K562 (cell line): Measurements from ENCODE around the gene ANKRD12. TPM values are rescaled to one million over a fixed set of nuclear protein-coding genes. Genes with fewer than 3 reads are reported as not detected.

Experiments
- ATAC-seq: fragments of 200-7000 bp; cut with Tn5 transposase; 3 replicates; pipeline ENCODE4 v1.9.1; 2020; ENCODE audit warnings: moderate library complexity
- BruUV-seq: library from RNA; stranded (reverse); fragments of 400-500 nt; replicated peaks from 2 replicates; lab custom pipeline; 2021; lab: Mats Ljungman, UMichigan
- CTCF ChIA-PET: fragments of 300-600 bp; formaldehyde crosslinking; extraction: SDS; loops from one replicate; lab custom pipeline; 2021; ENCODE audit warnings: low intra/inter-chr PET ratio; lab: Yijun Ruan, JAX
- POLR2A ChIA-PET: fragments of 300-600, 350-650 bp; sonication (Branson Sonifier 250); formaldehyde crosslinking; extraction: SDS; loops from one replicate; lab custom pipeline; 2021; ENCODE audit warnings: antibody characterized with exemption, inconsistent platforms; lab: Yijun Ruan, JAX
- DNase-seq, 4 experiments: peaks; one replicate each; pipeline versions ENCODE4 v3.0.0 to v3.0.0-alpha.2; 2011 to 2018; ENCODE audit warnings: low spot score in 3 of 4, mixed read lengths in 3 of 4; ENCODE audit errors: extremely low read depth in 1 of 4
- FAIRE-seq: peaks from 2 replicates; lab custom pipeline; 2011; peaks lifted over from hg19 to GRCh38; lab: Jason Lieb, UNC
- H2AFZ ChIP-seq: 2 replicates; pipeline ENCODE4 v1.6.0; 2011; ENCODE audit warnings: low read depth, low read length, control low read depth, inconsistent platforms
- H3K27ac ChIP-seq: fragments of 200-600 bp; 3 replicates; pipeline ENCODE4 v1.8.0; 2011; ENCODE audit warnings: low read depth, mild to moderate bottlenecking, control low read depth, inconsistent platforms, low read length, moderate library complexity, mixed read lengths; ENCODE audit errors: extremely low read depth
- H3K27me3 ChIP-seq, 2 experiments: fragments of 300-600 bp in 1 of 2; 2 replicates in 1 of 2; 3 replicates in 1 of 2; pipeline versions ENCODE4 v1.6.0 to v1.8.0; 2011; ENCODE audit warnings: inconsistent platforms in 2 of 2, low read length in 2 of 2, mild to moderate bottlenecking in 1 of 2, mixed read lengths in 1 of 2, moderate library complexity in 1 of 2; ENCODE audit not compliant: control insufficient read depth in 2 of 2, insufficient read depth in 2 of 2
- H3K36me3 ChIP-seq: fragments of 300-600 bp; 3 replicates; pipeline ENCODE4 v1.8.0; 2011; ENCODE audit warnings: mild to moderate bottlenecking, low read length, inconsistent platforms; ENCODE audit not compliant: control insufficient read depth, insufficient read depth
- H3K4me1 ChIP-seq, 2 experiments: fragments of 200-600 bp in 1 of 2; replicated peaks in 1 of 2; 2 replicates in 1 of 2; 3 replicates in 1 of 2; pipeline versions ENCODE4 v1.5.1 to v1.8.0; 2011; ENCODE audit warnings: inconsistent platforms in 2 of 2, low read length in 2 of 2, mild to moderate bottlenecking in 1 of 2, mixed read lengths in 1 of 2, moderate library complexity in 1 of 2; ENCODE audit not compliant: control insufficient read depth in 2 of 2, insufficient read depth in 2 of 2
- H3K4me2 ChIP-seq: 2 replicates; pipeline ENCODE4 v1.6.1; 2011; ENCODE audit warnings: low read length, control low read depth, inconsistent platforms, mixed read lengths; ENCODE audit not compliant: insufficient read depth
- H3K4me3 ChIP-seq: fragments of 200-600 bp; sonication (generic), shearing (Covaris generic); 2 replicates; pipeline ENCODE4 v1.5.1; 2016; ENCODE audit warnings: control low read depth, inconsistent platforms
- H3K79me2 ChIP-seq: fragments of 200-600 bp; 3 replicates; pipeline ENCODE4 v1.8.0; 2011; ENCODE audit warnings: low read length, inconsistent platforms; ENCODE audit not compliant: control insufficient read depth, insufficient read depth
- H3K9ac ChIP-seq, 2 experiments: 2 replicates each; pipeline versions ENCODE4 v1.6.0 to v1.6.1; 2011; ENCODE audit warnings: low read depth in 2 of 2, low read length in 2 of 2, control low read depth in 1 of 2, inconsistent platforms in 1 of 2, mild to moderate bottlenecking in 1 of 2, mixed read lengths in 1 of 2; ENCODE audit not compliant: insufficient read depth in 1 of 2
- H3K9me1 ChIP-seq: one replicate; pipeline ENCODE4 v1.6.0; 2011; ENCODE audit warnings: inconsistent platforms, mild to moderate bottlenecking, low read length, moderate library complexity; ENCODE audit not compliant: control insufficient read depth, insufficient read depth
- H3K9me3 ChIP-seq: replicated peaks from 2 replicates; pipeline ENCODE4 v1.5.1; 2011; ENCODE audit warnings: low read depth, low read length, inconsistent platforms; ENCODE audit not compliant: control insufficient read depth, insufficient read depth
- H4K20me1 ChIP-seq: replicated peaks from 2 replicates; pipeline ENCODE4 v1.6.1; 2011; ENCODE audit warnings: low read length, inconsistent platforms, mixed read lengths; ENCODE audit not compliant: control insufficient read depth, insufficient read depth
- GATA2 ChIP-seq: sonication (generic); formaldehyde crosslinking; IDR thresholded peaks from 2 replicates; pipeline ENCODE4 v1.4.0; 2020; ENCODE audit warnings: mild to moderate bottlenecking, missing genetic modification reagents
- HDAC2 ChIP-seq: fragments of 450-650 bp; IDR thresholded peaks from 2 replicates; pipeline ENCODE4 v1.6.1; 2016; ENCODE audit warnings: mild to moderate bottlenecking
- HDAC3 ChIP-seq: fragments of 450-650 bp; IDR thresholded peaks from 2 replicates; pipeline ENCODE4 v1.6.1; 2018; ENCODE audit warnings: borderline replicate concordance, mild to moderate bottlenecking, moderate library complexity; ENCODE audit not compliant: partially characterized antibody
- MAFG ChIP-seq: fragments of 450-650 bp; conservative IDR thresholded peaks from 2 replicates; pipeline ENCODE4 v1.6.1; 2016; ENCODE audit warnings: missing genetic modification characterization, missing compliant biosample characterization
- PRMT5 ChIP-seq: sonication (generic); formaldehyde crosslinking; IDR thresholded peaks from 2 replicates; pipeline ENCODE4 v1.5.0; 2020; ENCODE audit warnings: missing genetic modification reagents
- PRPF4 ChIP-seq: fragments of 200-400 bp; formaldehyde crosslinking; IDR thresholded peaks from one replicate; pipeline ENCODE4 v1.6.1; 2017; ENCODE audit warnings: low read length, low read depth, mild to moderate bottlenecking; ENCODE audit not compliant: insufficient read depth, poor library complexity, severe bottlenecking
- SREBF2 ChIP-seq: sonication (generic); formaldehyde crosslinking; IDR thresholded peaks from 2 replicates; pipeline ENCODE4 v1.4.0; 2020; ENCODE audit warnings: mild to moderate bottlenecking, missing genetic modification reagents
- in situ Hi-C: fragments of 300-500 bp; cut with MboI; formaldehyde crosslinking; loops from 4 replicates; pipeline ENCODE4 v1.15.0; 2018; ENCODE audit warnings: inconsistent platforms, mixed read lengths
- intact Hi-C: fragments of 100-400 bp; cut with micrococcal nuclease; formaldehyde crosslinking; loops from 2 replicates; pipeline ENCODE4 v1.14.2; 2022
- polyA plus RNA-seq, 8 experiments: library from polyadenylated mRNA; depleted of rRNA in 4 of 8; stranded (reverse) in 5 of 8; unstranded in 3 of 8; fragments of >200 nt; fragmentation: Nextera tagmentation in 2 of 8; fragmentation: Illumina TruSeq in 1 of 8; extraction: Ambion mirVana in 2 of 8; extraction: Trizol in 1 of 8; gene quantifications; 2 replicates each; pipeline versions ENCODE4 v1.2.1 to v1.2.3, GENCODE V29; 2011 to 2014; ENCODE audit warnings: inconsistent platforms in 1 of 8, missing spikeins in 1 of 8
- total RNA-seq, 7 experiments: library from RNA; depleted of rRNA in 6 of 7; stranded (reverse); fragments of >200 nt in 6 of 7; fragmentation: Illumina TruSeq in 2 of 7; extraction: Trizol in 2 of 7; gene quantifications; 2 replicates each; pipeline versions ENCODE4 v1.2.1 to v1.2.3, GENCODE V29; 2011 to 2021; ENCODE audit warnings: low replicate concordance in 1 of 7
- TF ChIP-seq, protein P1 (sequence below): sonication (generic); formaldehyde crosslinking; IDR thresholded peaks from 2 replicates; pipeline ENCODE4 v1.8.0; 2023; ENCODE audit warnings: mild to moderate bottlenecking, missing genetic modification reagents
- TF ChIP-seq, protein P2 (sequence below): fragments of 250-450 bp; sonication (Bioruptor Pico); IDR thresholded peaks from 2 replicates; pipeline ENCODE4 v1.5.0; 2020; ENCODE audit warnings: mild to moderate bottlenecking

Gene ANKRD12
- total and polyA plus RNA-seq, 9 of the 15 experiments (the other 6 are each of a cell fraction or from before 2014, with no cell fraction given), result 6.6 to 28.2 (median 16.0) TPM

DNA sequence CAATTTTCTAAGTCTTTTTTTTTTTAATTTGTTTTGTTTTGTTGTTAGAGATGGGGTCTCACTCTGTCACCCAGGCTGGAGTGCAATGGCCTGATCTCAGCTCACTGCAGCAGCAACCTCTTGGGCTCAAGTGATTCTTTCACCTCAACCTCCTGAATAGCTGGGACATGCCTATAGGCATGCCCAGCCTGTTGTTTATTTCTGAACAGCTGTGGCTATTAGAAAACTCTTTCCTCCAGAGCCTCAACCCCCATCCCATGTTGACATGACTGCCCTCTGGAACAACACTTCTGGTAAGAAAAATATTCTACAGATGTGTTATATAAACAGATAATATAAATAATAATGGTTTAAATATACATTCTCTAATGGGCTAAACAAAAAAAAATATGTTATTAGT lies 153.6 kb downstream of the ANKRD12 start:
- no peak overlapping the region for H3K4me2 ChIP-seq
- ChIA-PET CTCF (no interaction called here), POLR2A (interaction anchor here (1.0 kb wide), 1 partner anchor 10 kb away, joined by 5 read pairs; no protein-coding TSS in a partner anchor)
- intact Hi-C loops (no loop called here), in situ Hi-C loops (no loop called here)
- no peaks in the 10 kb centered on the region for H3K4me1 ChIP-seq
- no peak overlapping the region for H3K27ac ChIP-seq
- no peak for DNase-seq
- no peak overlapping the region for H2AFZ ChIP-seq
- no peak for ATAC-seq
- H3K79me2 ChIP-seq, result no peaks in the 10 kb centered on the region
- H4K20me1 ChIP-seq, result no peaks in the 10 kb centered on the region
- H3K9ac ChIP-seq, result no peak overlapping the region
- no peaks in the 10 kb centered on the region for H3K27me3 ChIP-seq
- H3K4me3 ChIP-seq, result no peak overlapping the region
- no peaks in the 10 kb centered on the region for H3K36me3 ChIP-seq
- no peak for FAIRE-seq
- H3K9me3 ChIP-seq, result no peaks in the 10 kb centered on the region
- no TSS peak for BruUV-seq
- TF ChIP-seq HDAC2 (no peak), MAFG (tag) (no peak), GATA2 (CRISPR knock-in tag) (no peak), PRPF4 (no peak), SREBF2 (CRISPR knock-in tag) (no peak), PRMT5 (no peak), HDAC3 (no peak)
- TF ChIP-seq, protein P1, sequence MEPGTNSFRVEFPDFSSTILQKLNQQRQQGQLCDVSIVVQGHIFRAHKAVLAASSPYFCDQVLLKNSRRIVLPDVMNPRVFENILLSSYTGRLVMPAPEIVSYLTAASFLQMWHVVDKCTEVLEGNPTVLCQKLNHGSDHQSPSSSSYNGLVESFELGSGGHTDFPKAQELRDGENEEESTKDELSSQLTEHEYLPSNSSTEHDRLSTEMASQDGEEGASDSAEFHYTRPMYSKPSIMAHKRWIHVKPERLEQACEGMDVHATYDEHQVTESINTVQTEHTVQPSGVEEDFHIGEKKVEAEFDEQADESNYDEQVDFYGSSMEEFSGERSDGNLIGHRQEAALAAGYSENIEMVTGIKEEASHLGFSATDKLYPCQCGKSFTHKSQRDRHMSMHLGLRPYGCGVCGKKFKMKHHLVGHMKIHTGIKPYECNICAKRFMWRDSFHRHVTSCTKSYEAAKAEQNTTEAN (CRISPR knock-in tag), result no peak
- TF ChIP-seq, protein P2, sequence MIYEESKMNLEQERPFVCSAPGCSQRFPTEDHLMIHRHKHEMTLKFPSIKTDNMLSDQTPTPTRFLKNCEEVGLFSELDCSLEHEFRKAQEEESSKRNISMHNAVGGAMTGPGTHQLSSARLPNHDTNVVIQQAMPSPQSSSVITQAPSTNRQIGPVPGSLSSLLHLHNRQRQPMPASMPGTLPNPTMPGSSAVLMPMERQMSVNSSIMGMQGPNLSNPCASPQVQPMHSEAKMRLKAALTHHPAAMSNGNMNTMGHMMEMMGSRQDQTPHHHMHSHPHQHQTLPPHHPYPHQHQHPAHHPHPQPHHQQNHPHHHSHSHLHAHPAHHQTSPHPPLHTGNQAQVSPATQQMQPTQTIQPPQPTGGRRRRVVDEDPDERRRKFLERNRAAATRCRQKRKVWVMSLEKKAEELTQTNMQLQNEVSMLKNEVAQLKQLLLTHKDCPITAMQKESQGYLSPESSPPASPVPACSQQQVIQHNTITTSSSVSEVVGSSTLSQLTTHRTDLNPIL, result no peak
- no peaks in the 10 kb centered on the region for H3K9me1 ChIP-seq
